ENCODE data around the gene USP6.
"Not testable (repeated sequence)": the region's sequence is repeated elsewhere in the genome, so short reads cannot be mapped to it uniquely, and the experiment has no call there.

The USP6 gene

GRCh38 chr17:5122586-5123342 is 6.9 kb downstream of the USP6 start:
- no peak for DNase-seq

- no peak for DNase-seq
Measured at GRCh38 chr17:5123343-5124124, 7.7 kb downstream of the USP6 start.

DNA sequence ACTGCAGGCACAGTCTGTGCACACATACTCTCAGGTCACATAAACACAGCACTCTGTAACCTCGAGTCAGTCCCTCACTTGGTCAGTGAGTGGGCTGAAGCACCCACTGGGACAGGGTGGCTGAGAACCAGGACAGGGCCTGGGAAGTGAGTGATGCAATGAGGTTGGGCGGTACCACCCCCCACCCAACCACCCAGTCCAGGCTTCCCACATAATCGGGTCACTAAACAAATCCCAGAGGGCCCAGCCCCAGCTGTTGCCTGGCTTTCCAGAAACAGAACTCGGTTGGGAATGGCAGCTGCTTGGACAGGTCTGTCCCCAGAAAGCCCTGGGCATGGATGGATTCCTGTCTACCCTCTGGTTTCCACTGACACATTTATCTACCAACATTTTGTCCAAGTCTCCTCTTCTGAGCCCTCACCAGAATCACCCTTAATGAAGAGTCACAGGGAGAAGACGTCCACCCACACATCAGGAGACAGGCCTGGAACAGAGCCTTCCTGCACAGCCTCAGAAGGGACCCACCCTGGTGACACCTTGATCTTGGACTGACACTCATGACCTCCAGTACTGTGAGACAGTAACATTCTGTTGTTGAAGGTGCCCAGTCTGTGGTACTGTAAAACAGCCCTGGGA is 8.4 kb downstream of the USP6 start:
- DNase-seq = not testable (repeated sequence)

- not testable (repeated sequence) for DNase-seq
Measured at GRCh38 chr17:5124896-5125295, 9.1 kb downstream of the USP6 start.

- DNase-seq = no peak
Measured at GRCh38 chr17:5126719-5127488, 11.1 kb downstream of the USP6 start.

- DNase-seq = no peak
Measured at GRCh38 chr17:5127910-5128309, 12.1 kb downstream of the USP6 start.

- DNase-seq = not testable (repeated sequence)
Measured at GRCh38 chr17:5128387-5128786, 12.6 kb downstream of the USP6 start.

GRCh38 chr17:5128905-5129535 is 13.2 kb downstream of the USP6 start:
- no peak for DNase-seq

DNA sequence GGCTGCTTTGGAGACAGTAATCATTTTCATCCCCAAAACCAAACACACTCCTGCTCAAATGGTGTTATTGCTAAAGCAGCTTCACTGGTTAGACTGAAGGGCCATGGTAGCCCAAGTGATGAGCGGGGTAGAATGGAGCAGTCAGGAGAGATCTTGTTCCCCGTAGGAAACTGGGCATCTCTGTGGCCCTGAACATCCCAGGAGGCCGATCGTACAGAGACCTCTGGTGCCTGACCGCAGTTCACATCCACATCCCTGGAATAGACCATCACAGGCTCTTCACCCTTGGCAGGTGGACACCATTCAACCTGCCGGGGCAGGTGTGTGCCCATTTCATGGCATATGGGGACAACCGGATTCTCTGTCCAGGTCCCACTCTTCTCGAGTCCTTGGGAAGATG is 13.9 kb downstream of the USP6 start:
- DNase-seq = not testable (repeated sequence)

DNA sequence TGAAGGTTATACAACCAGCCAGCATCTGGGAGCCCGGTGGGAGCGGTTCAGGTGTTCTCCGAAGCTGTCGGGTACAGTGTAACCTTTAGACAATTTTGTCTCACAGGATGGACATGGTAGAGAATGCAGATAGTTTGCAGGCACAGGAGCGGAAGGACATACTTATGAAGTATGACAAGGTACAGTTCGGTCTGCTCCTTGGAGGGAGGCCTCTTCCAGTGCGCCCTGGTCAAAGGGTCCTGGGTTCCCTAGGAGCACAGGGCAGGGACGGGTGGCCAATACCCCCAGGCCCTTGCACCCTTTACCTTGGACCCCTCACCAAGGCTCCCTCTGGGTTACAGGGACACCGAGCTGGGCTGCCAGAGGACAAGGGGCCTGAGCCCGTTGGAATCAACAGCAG is 14.4 kb downstream of the USP6 start:
- DNase-seq = not testable (repeated sequence)

GRCh38 chr17:5130687-5131086 is 14.9 kb downstream of the USP6 start:
- not testable (repeated sequence) for DNase-seq

DNA sequence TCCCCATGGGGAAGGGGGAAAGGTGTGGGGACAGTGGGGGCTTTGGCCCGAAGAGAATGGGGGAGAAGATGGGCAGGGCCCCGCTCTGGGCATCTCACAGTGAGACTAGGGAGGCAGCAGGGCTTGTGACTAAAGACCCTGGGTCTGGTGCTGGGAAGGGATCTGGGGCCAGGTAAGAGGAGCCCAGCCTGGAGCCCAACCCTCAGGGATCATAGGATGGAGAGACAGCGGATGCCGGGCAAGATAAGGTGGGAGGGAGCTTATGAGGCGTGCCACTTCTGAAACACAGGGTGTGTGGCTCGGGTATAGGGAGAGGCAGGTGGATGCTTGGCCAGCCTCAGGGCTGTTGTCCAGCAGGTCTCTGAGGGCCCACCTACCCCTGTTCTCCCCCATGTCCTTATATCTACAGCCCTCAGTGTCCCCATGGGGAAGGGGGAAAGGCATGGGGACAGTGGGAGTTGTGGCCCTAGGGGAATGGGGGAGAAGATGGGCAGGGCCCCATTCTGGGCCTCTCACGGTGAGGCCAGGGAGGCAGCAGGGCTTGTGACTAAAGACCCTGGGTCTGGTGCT is 15.4 kb downstream of the USP6 start:
- no peak for DNase-seq

DNA sequence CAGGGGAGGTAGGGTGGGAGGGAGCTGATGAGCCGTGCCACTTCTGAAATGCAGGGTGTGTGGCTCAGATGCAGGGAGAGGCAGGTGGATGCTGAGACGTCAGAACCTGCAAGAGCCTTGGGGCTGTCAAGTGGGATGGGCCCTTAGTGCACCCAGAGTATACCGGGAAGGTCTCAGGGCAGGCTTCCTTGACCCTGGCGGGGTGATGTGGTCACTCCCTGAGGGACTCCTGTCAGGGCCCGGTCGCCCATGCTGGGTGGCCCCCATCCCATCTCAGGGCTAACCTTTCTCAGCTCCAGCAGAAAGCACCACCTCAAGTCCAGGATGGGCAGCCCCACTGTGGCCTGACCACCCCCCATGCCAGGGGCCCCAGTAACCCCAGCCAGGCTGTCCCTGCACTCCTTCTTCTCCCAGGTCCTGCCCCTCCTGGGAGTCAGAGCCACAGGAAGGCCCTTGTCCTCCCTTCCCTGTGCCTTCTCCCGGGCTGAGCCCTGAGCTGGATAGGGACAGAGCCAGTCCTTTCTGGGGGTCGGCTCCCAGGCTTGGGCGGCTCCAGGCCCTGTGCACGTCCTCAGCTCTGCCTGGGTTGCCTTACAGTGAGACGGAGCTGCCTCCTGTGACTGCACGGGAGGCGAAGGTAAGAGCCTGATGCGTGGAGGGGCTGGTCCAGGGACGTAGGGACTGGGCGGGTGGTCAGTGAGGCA is 16.1 kb downstream of the USP6 start:
- DNase-seq = not testable (repeated sequence)

- not testable (repeated sequence) for DNase-seq
Measured at GRCh38 chr17:5132503-5133225, 16.8 kb downstream of the USP6 start.

- DNase-seq = no peak
Measured at GRCh38 chr17:5133311-5133710, 17.5 kb downstream of the USP6 start.

GRCh38 chr17:5133961-5134360 is 18.1 kb downstream of the USP6 start:
- DNase-seq = not testable (repeated sequence)

GRCh38 chr17:5134571-5134970 is 18.7 kb downstream of the USP6 start:
- DNase-seq = not testable (repeated sequence)

DNA sequence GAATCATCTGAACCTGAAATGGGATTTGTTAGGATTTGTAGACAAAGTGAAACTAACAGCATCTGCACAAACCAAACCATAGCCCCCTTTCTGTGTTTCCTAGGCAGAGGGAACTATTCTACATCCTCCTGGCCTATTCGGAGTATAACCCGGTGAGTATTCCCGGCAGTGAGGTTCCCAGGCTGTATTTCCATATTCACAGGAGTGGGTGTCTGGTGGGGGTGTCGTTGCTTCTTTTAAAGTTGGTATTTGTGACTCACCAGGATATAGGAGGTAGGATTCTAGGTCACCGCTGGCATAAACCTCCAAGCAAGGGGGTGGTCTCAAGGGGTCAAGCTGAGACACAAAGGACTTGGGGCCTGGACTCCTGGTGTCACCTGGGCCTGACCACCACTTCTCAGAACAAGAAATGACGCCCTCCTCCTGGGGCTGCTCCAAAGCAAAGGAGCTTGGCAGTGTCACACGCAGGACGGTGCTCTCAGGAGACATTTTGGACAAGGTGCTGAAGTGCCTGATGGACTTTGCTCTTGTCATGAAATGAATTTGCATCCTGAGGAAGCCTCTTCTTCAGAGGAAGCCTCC is 19.4 kb downstream of the USP6 start:
- DNase-seq = not testable (repeated sequence)

DNA sequence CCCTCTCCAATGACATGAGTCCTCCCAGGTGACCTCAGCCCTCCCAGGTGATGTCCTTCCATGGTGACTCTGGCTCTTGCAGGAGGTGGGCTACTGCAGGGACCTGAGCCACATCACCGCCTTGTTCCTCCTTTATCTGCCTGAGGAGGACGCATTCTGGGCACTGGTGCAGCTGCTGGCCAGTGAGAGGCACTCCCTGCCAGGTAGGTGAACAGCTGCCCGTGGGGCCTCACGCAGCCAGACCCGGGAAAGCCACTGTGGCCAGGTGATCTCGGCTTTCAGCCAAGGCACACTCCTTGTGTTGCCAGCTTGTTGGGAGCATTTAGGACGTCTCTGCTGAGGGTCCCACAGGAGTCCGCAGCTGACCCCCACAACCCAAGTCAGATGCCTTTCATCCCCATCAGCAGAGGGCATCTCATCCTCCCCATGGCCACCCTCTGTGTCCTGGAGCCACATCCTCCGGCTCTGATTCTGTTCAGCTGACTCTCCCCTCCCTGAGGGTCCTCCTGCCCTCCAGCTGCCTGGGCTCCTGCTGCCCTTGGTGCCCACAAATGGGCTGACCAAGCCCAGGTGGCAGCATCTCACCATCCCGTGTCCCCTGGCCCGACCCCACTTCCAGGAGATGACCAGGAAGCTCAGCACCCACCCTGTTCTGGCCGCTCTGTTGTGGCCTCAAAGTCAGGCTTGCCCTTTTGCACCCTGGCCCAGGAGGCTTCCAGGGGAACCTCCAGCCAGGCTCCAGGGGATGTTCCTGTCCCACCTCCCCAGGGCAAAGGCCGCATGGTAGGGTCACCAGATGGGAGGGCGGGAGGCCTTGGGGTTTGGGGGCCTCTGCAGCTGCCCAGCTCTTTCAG is 20.1 kb downstream of the USP6 start:
- no peak for DNase-seq

Data from GF-D8 (cell line).